D341Med (cell line): ENCODE data around the gene ABCB10.
"Not testable (repeated sequence)": the region's sequence is repeated elsewhere in the genome, so short reads cannot be mapped to it uniquely, and the experiment has no call there.

Source experiments
- DNase-seq: peaks from one replicate; pipeline ENCODE4 v3.0.0; 2012; ENCODE audit warnings: low spot score

Gene ABCB10

GRCh38 chr1:229570891-229571516 is 12.5 kb upstream of the ABCB10 start:
- no peak for DNase-seq

- DNase-seq: no peak
Measured at GRCh38 chr1:229570305-229570704, 11.8 kb upstream of the ABCB10 start.

GRCh38 chr1:229567109-229567868 is 8.8 kb upstream of the ABCB10 start:
- DNase-seq: no peak

GRCh38 chr1:229563701-229564100 is 5.2 kb upstream of the ABCB10 start:
- DNase-seq: no peak

- DNase-seq: no peak
Measured at GRCh38 chr1:229563241-229563640, 4.7 kb upstream of the ABCB10 start.

GRCh38 chr1:229562686-229563085 is 4.2 kb upstream of the ABCB10 start:
- DNase-seq: no peak

GRCh38 chr1:229561141-229561540 is 2.6 kb upstream of the ABCB10 start:
- no peak for DNase-seq

GRCh38 chr1:229560124-229560523 is 1.6 kb upstream of the ABCB10 start:
- DNase-seq: not testable (repeated sequence)

GRCh38 chr1:229559336-229559801 is 862 bp upstream of the ABCB10 start:
- not testable (repeated sequence) for DNase-seq

GRCh38 chr1:229557913-229558414 is 543 bp downstream of the ABCB10 start:
- peak; percentile 85 for DNase-seq

GRCh38 chr1:229557200-229557850 is 1.2 kb downstream of the ABCB10 start:
- DNase-seq: no peak

GRCh38 chr1:229554886-229555621 is 3.5 kb downstream of the ABCB10 start:
- no peak for DNase-seq

- no peak for DNase-seq
Measured at GRCh38 chr1:229553621-229554130, 4.8 kb downstream of the ABCB10 start.

- no peak for DNase-seq
Measured at GRCh38 chr1:229552732-229553131, 5.8 kb downstream of the ABCB10 start.

GRCh38 chr1:229550812-229551567 is 7.5 kb downstream of the ABCB10 start:
- no peak for DNase-seq

- no peak for DNase-seq
Measured at GRCh38 chr1:229547542-229547941, 11.0 kb downstream of the ABCB10 start.

GRCh38 chr1:229544587-229544986 is 13.9 kb downstream of the ABCB10 start:
- no peak for DNase-seq

GRCh38 chr1:229539863-229540506 is 18.5 kb downstream of the ABCB10 start:
- DNase-seq: no peak

GRCh38 chr1:229538945-229539344 is 19.6 kb downstream of the ABCB10 start:
- DNase-seq: no peak

GRCh38 chr1:229537894-229538293 is 20.6 kb downstream of the ABCB10 start:
- no peak for DNase-seq

- DNase-seq: no peak
Measured at GRCh38 chr1:229536982-229537381, 21.5 kb downstream of the ABCB10 start.
